ENCODE measurements around the gene TMEM255B.

The TMEM255B gene

DNA sequence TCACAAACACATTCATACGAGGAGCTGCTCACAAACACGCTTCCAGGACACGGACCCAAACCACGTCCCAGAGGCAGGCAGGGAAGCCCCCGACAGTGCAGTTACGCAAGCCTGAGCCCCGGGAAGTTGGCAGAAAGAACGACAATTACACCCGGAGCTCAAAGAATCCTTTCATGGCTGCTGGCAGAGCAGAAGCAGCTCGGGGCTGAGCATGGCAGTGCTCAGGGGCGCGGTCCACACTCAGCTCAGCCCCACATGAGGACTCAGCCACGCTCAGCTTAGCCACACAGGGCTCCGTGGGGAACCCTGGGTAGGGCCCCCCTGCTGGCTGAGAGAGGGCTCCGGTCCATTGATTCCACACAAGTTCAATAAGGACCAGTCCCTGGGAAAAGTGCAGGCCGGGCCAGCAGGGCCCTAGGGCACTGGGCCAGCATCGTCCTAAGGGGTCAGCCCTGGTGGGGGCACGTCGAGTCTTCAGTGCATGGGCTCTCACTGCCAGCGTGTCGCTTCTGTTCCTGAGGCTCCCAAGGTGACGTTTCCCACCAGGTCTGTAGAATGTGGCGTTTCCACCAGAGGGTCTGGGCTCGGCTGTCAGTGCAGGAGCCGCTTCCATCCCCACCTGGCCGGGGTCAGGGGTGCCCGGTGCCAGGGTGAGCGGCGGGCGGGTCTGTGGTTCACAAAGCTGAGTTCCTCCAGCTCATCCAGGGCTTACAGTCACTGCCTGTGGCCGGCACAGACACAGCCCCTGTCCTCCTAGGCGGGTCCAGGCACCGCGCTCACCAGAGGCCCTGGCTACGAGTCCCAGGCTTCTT is 81.7 kb downstream of the TMEM255B start:
- DNase-seq, result no peak
- TF ChIP-seq GATA1 (IDR thresholded peaks at IDR 0.05; ENCODE audit: low read depth, low read length) (no peak), POLR2A (IDR thresholded peaks at IDR 0.05; ENCODE audit: low read length) (no peak)

DNA sequence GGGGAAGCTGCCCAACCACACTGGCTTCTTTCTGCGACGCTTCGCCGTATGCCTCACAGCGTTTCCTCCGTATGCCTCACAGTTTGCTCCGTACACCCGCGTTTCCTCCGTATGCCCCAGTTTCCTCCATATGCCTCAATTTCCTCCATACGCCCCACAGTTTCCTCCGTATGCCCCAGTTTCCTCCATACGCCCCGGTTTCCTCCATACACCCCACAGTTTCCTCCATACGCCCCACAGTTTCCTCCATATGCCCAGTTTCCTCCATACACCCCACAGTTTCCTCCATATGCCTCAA is 82.3 kb downstream of the TMEM255B start:
- TF ChIP-seq POLR2A (IDR thresholded peaks at IDR 0.05; ENCODE audit: low read length), result no peak
- TF ChIP-seq GATA1 (IDR thresholded peaks at IDR 0.05; ENCODE audit: low read depth, low read length), result no peak
- DNase-seq, result no peak

DNA sequence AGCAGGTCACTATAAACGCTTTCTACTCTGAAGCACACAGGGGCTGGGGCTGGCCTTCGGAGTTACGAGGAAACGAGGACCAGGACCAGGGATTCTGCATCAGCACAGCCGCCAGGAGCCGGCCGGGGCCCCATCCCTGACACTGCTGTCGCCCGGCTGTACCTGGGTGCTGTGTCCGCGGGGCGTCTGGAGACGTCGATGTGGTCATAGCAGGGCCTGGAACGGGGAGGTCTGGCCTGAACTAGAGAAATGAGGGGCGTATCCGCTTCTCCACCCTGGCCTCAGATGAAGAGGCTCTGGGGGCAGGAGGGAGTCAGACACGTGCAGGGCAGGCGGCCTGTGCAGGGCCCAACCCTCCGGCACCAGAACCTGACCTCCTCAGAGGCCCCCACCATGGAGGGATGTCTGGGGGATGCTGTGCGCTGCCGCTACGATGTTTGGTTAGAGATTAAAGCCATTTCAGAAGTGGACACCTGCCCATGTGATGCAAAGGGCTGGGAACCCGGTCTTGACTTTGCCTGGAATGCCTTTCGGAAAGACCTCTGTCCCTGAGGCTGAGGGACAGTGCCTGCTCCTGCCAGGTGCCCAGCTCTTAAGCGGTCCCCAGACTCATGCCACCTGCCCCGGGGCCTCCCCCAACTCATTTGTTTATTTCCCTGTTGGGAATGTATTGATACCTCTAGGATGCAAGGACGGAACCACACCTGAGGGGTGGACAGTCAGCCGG is 83.5 kb downstream of the TMEM255B start:
- DNase-seq, result no peak
- no peak for TF ChIP-seq GATA1 (IDR thresholded peaks at IDR 0.05; ENCODE audit: low read depth, low read length)
- no peak for TF ChIP-seq POLR2A (IDR thresholded peaks at IDR 0.05; ENCODE audit: low read length)

DNA sequence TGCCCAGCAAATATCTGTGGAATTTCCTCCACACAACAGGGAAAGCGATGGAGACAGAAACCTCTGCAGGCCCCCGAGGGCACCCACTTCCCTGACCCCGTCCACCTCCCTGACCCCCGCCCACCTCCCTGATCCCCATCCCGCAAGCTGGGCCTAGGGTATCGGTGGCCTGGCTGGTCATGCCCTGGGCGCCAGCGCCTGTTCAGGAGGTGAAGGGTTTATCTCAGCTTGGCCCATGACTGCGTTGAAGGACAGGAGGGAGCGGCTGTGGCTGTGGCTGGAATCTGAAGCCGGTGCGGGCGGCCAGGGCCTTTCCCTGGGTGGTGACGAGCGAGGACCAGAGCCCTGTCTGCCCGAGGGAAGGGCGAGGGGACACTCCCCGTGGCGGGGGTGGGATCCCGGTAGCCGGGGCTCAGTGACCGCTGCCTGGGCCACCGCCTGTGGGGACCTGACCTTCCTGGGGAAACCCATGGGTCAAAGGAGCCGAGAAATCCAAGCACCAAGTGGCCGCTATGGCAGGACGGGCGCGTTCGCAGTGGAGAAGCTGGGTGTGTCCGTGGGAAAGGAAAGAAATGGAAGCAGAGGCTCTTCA is 84.1 kb downstream of the TMEM255B start:
- no peak for DNase-seq
- TF ChIP-seq POLR2A (IDR thresholded peaks at IDR 0.05; ENCODE audit: low read length), result no peak
- no peak for TF ChIP-seq GATA1 (IDR thresholded peaks at IDR 0.05; ENCODE audit: low read depth, low read length)

DNA sequence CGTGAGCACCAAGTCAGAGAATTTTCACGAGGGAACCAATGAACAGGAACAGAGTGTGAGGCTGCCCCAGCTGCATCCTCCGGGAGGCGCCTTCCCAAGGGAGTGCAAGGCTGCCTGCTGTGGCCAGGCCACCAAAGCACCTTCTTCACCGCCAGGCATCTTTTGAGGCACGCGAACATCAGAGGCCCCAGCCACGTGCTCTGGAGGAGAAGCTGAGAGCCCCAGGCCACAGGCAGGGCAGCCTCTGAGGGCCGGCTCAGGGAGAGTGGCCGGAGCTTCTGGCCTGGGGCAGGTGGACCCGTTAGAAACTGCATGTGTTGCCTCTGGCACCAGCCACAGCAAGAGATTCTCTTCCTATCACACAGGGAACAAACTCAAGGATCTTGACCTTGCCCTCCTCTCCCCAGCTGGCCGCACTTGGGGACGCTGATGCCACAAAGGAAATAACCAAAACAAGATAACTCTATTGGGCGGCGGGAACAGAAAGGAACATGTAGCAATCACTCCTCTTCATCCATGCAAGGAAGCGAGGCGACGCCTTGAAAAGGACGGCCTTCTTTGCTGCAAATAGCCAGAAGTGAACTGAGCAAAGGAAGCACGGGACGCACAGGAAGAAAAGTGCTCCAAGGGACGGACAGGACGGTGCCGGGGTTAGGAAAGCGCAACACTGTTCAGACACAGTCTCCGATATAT is 85.0 kb downstream of the TMEM255B start:
- TF ChIP-seq POLR2A (IDR thresholded peaks at IDR 0.05; ENCODE audit: low read length) (no peak), GATA1 (IDR thresholded peaks at IDR 0.05; ENCODE audit: low read depth, low read length) (no peak)
- no peak for DNase-seq

DNA sequence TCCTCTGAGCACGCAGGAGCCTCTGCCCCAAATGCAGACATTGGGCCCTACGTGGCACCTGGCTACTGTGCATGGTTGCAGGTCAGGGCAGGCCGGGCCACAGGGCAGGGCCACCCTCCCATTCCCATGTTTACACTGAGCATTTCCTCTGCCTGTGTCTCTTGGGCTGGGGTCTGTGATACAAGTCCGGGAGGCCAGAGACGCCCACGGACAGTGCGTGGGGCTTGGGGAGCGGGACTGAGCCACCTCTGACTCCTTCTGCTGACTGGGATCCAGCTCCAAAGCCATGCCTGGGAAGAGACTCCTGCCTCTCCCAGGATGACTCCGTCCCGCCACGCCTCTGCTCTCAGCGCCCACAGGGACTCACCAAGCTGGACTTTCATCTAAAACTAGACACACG is 86.0 kb downstream of the TMEM255B start:
- TF ChIP-seq POLR2A (IDR thresholded peaks at IDR 0.05; ENCODE audit: low read length) (no peak), GATA1 (IDR thresholded peaks at IDR 0.05; ENCODE audit: low read depth, low read length) (no peak)
- DNase-seq, result no peak

DNA sequence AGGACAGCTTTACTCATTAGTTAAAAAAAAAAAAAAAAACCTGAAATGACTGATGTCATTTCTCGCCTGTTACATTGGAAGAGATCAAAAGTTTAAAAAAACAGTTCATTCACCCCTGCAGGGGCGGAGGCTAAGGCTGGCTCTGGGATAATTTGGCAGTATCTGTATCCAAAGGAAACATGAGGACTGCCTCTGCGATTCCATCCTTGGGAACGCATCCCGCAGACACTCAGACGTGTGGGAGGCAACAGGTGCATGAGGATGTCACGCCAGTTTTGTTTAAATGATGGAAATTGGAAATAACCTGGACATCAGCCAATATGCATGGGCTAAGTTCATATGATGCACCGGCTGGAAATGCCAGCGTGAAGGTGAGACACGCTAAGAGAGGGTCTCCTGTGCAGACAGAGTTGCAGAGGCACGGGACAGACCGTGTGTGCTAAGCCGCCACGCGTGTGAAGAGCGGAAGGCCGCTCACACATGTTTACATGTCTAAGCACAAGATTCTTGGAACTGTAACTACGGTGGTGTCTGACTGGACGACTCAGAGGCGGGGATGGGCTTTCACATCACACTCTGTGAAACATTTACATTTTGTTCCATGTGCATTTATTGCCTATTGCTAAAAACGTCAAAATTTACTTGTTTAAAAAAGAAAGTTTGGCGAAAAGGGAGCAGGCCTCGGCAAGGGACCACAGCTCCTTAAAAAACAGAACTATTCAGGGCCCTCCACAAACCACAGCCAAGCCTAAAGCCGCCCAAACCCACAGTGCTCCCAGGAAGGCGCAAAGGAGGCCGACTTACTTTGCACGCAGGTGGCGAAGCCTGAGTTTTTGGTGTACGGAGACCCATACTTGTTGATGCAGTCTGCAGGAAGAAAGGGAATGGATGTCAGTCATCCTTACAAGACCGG is 87.0 kb downstream of the TMEM255B start:
- no peak for DNase-seq
- TF ChIP-seq GATA1 (IDR thresholded peaks at IDR 0.05; ENCODE audit: low read depth, low read length) (no peak), POLR2A (IDR thresholded peaks at IDR 0.05; ENCODE audit: low read length) (no peak)

DNA sequence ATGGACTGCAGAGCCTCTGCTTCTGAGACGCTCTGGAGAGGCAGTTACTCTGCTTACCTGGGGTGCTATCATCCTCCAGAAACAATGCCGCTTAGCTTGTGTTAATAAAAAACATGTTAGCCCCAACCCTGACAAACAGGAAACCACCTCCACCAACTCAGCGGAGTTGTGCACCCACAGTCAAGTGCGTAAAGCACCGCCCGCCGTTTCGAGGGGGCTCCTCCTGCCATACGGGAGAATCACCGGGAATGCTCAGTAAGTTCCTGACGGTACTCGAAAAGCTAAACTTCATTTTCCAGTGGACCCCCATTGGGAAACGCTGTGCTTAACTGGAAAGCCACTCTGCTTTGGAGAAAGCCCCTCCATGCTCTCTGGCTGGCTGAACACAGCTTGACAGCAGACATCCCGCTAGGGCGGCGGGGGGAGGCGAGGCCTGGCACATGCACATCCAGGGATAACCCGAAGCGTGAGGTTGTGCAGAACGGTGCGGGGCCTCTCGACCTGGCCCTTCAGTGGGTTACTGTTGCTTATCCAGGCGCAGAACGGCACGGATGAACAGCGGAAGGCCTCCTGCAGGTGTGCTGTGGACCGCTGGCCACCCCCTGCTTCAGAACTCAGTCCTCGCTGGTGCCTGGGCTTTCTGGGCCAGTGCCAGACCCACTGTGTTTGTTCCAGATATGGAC is 87.8 kb downstream of the TMEM255B start:
- no peak for TF ChIP-seq GATA1 (IDR thresholded peaks at IDR 0.05; ENCODE audit: low read depth, low read length)
- no peak for TF ChIP-seq POLR2A (IDR thresholded peaks at IDR 0.05; ENCODE audit: low read length)
- no peak for DNase-seq

DNA sequence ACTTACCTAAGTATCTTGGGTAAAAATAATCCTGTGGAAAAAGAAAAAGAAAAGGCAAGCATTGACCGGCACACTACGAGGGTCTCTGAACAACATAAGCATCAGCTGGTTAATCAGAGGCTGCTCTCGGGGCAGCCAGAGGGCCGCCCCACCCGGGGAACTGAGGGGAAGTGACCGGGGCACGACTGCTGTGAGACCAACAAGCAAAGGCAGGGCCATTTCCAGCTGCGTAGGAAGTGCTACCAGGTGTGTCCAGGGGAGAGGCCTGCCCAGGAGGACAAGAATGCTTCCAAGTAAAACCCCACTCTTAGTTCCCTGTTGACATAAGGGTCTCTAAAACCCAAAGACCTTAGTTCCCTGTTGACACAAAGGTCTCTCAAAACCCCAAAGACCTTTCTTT is 89.0 kb downstream of the TMEM255B start:
- TF ChIP-seq GATA1 (IDR thresholded peaks at IDR 0.05; ENCODE audit: low read depth, low read length) (no peak), POLR2A (IDR thresholded peaks at IDR 0.05; ENCODE audit: low read length) (no peak)
- DNase-seq, result no peak

DNA sequence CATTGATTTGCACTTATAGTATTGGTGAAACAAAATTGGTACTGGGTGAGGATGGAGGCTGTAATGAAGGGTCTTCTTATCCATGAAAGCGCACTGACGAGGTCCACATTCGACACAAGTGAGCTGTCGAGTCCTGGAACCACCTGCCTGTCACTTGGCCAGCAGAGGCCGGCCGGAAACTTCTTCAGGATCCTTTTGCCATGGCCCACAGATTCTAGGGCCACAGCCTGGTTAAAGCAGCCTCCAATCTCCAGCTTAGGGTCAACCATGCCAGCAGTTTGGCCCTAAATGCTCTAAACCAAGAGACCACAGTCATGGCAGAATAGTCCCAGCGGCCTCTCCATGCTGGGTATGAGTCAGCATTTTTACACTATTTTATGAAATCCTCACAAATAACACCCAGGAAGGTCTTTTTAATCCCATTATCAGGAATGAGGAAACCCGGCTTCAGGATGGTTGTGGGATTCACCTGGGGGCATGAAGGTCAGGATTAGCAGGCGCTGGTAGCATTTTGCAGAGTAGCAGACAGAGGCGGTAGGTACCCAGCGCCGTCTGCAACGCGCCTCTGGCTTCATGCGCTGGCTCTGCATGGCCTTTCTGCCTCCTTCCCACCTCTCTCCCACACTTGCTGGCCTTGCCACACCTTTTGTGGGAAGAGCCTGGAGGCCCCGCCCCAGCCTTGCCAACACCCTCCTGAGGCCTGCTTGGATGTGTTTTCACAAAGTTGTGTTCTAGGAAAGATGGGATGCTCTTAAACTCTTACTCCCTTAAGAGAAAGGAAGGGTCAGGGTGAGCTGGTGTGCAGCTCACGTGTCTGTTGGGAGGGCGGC is 89.6 kb downstream of the TMEM255B start:
- DNase-seq, result no peak
- TF ChIP-seq POLR2A (IDR thresholded peaks at IDR 0.05; ENCODE audit: low read length), result no peak
- TF ChIP-seq GATA1 (IDR thresholded peaks at IDR 0.05; ENCODE audit: low read depth, low read length), result no peak

DNA sequence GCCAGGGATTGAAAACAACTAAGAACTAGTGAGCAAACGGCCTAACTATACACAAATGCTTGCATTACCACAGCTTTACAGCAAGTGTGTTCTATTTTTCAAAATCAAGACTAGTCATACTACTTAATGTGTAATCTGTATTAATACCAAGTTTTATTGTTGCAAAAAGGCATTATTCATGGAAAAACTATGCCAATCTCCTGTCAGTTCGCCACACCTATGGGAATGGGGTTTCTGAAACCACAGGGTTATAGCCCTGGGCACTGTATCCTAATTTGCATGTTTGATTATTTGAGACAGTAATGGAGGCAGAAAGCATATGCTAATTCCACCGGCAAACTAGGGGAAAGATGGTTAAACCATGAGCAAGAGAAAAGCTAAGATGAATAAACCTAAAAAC is 90.5 kb downstream of the TMEM255B start:
- no peak for TF ChIP-seq POLR2A (IDR thresholded peaks at IDR 0.05; ENCODE audit: low read length)
- TF ChIP-seq GATA1 (IDR thresholded peaks at IDR 0.05; ENCODE audit: low read depth, low read length), result no peak
- no peak for DNase-seq
